Stimulated activated CD8-positive, alpha-beta memory T cell treated with anti-CD3 and anti-CD28 coated beads, Interleukin-2, amount 100 ng/mL, for 48 hours (primary cell): ENCODE results near the gene LFNG.
A peak's percentile ranks its signal among the peaks of the same experiment; 100 is the strongest.

Experiments used
- DNase-seq, 2 donors: peaks; one replicate each; pipeline ENCODE4 v3.0.0-alpha.2; 2020; ENCODE audit warnings: low read depth in 2 of 2

LFNG gene

GRCh38 chr7:2517026-2517425 is 2.5 kb upstream of the LFNG start:
- DNase-seq, result no peak

GRCh38 chr7:2517678-2518507 is 1.7 kb upstream of the LFNG start:
- DNase-seq, result no peak

- no peak for DNase-seq
Observed at GRCh38 chr7:2518737-2519118, 846 bp upstream of the LFNG start.

GRCh38 chr7:2520131-2520760 is 672 bp downstream of the LFNG start:
- no peak for DNase-seq

- DNase-seq, result no peak
Observed at GRCh38 chr7:2520761-2521290, 1.3 kb downstream of the LFNG start.

GRCh38 chr7:2521341-2521745 is 1.8 kb downstream of the LFNG start:
- no peak for DNase-seq

- DNase-seq, result peak; percentile 67 to 69
Observed at GRCh38 chr7:2521952-2522591, 2.5 kb downstream of the LFNG start.

- no peak for DNase-seq
Observed at GRCh38 chr7:2522780-2523433, 3.3 kb downstream of the LFNG start.

GRCh38 chr7:2523461-2523936 is 3.9 kb downstream of the LFNG start:
- no peak for DNase-seq

GRCh38 chr7:2523941-2524807 is 4.6 kb downstream of the LFNG start:
- DNase-seq, result no peak

- DNase-seq, result no peak
Observed at GRCh38 chr7:2524808-2525657, 5.5 kb downstream of the LFNG start.

- no peak for DNase-seq
Observed at GRCh38 chr7:2525658-2526630, 6.4 kb downstream of the LFNG start.

- no peak for DNase-seq
Observed at GRCh38 chr7:2526659-2527504, 7.3 kb downstream of the LFNG start.

GRCh38 chr7:2527505-2528467 is 8.2 kb downstream of the LFNG start:
- no peak for DNase-seq

- DNase-seq, result no peak
Observed at GRCh38 chr7:2528481-2529095, 9.0 kb downstream of the LFNG start.
